GM08714 (cell line): ENCODE results near the gene C3orf33.

Experiments
- H3K4me3 ChIP-seq: fragments of 200-500 bp; sonication (Bioruptor generic); 2 replicates; pipeline ENCODE4 v1.5.1; 2014; ENCODE audit warnings: mild to moderate bottlenecking, low read length, inconsistent platforms
- ZNF274 ChIP-seq: IDR thresholded peaks from 2 replicates; pipeline ENCODE4 v1.6.1; 2012; ENCODE audit warnings: mild to moderate bottlenecking, low read depth, low read length

Gene C3orf33

DNA sequence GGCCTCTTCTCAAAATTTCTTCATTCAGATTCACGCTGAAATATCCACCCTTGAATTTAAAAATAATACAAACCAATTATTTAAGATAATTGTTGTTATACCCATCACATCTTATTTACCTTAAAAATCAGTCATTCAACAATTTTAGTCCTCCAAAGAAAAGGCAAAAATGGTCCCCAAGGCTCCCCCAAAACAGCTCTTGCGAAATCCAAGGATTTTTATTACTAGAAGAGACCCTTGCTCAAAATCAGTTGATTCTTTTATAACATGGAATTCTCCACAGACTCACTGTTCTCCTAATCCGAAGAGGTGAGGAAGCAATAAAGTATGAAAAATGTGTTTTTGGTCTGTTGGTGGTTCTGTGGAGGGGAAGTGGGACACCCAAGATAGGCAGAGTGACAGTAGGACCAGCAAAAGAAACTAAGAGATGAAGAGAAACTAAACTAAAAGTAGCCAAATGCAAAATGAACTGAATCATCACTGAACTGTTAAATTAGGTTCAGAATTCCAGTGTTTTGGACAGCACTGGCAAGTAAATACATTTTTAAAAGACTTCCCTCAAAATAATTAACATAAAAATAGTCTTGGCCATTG lies 42.1 kb downstream of the C3orf33 start:
- no peak for TF ChIP-seq ZNF274
- no peak overlapping the region for H3K4me3 ChIP-seq

DNA sequence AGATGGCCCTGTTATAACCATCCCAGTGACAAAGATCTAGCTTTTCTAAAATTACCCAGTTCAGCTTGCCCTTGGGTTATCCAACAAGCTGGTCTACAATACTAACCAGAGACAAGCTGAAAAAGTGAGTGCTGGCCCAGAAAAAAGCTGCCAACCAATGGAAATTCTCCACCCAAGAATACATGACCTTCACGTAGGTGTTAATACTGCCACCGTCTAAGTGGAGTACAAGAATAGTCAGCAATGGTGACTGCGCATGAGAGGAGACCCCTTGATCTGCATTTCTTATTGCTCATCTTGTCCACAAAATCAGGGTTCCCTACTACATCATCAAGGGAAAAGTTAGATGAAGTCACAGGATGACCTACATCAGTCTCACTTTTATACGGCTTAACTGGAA lies 45.4 kb downstream of the C3orf33 start:
- TF ChIP-seq ZNF274 = no peak
- H3K4me3 ChIP-seq = no peak overlapping the region

DNA sequence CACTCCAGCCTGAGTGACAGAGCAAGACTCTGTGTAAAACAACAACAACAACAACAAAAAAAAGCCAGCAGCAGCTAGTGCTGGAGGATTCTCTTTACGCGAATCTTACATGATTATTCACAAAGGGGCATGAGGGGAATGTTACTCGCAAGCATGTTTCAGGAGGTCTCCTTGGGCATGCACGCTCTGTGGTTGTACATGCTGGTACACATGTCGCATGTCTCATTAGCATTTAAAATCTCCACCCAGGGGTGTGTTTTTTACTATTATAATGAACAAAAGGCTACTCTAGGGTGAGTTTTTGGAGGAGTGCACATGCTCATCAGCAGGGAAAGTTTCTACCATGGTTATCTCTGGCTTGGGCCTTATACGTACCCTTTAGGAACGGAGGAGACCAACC lies 48.5 kb downstream of the C3orf33 start:
- no peak for TF ChIP-seq ZNF274
- no peak overlapping the region for H3K4me3 ChIP-seq

DNA sequence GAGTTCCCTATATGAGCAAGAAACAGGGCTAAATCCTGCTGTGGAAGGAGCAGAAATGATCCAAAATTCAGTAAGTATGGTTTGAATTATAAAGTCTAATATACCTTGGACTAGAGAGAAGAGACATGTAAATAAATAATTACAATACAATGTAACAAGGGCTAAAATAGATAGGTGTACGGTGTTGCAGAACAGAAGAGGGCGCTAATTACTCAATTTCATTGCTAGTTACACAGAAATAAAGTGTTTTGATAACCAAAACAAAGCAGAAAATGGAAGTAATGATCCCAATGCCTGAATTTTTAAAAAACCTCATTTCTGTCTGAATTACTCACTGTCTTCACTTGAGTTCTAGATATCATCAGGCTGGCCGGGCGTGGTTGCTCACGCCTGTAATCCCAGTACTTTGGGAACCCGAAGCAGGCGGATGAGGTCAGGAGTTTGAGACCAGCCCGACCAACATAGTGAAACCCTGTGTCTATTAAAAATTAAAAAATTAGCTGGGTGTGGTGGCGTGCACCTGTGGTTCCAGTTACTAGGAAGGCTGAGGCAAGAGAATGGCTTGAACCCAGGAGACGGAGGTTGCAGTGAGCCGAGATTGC lies 52.9 kb downstream of the C3orf33 start:
- no peak overlapping the region for H3K4me3 ChIP-seq
- TF ChIP-seq ZNF274 = no peak

- TF ChIP-seq ZNF274 = no peak
- H3K4me3 ChIP-seq = no peak overlapping the region
Measured at GRCh38 chr3:155748611-155749365, 57.3 kb downstream of the C3orf33 start.

GRCh38 chr3:155747946-155748290 lies 58.2 kb downstream of the C3orf33 start:
- no peak overlapping the region for H3K4me3 ChIP-seq
- no peak for TF ChIP-seq ZNF274

GRCh38 chr3:155747286-155747945 lies 58.7 kb downstream of the C3orf33 start:
- TF ChIP-seq ZNF274 = no peak
- H3K4me3 ChIP-seq = no peak overlapping the region

GRCh38 chr3:155746703-155747102 lies 59.4 kb downstream of the C3orf33 start:
- no peak overlapping the region for H3K4me3 ChIP-seq
- no peak for TF ChIP-seq ZNF274

DNA sequence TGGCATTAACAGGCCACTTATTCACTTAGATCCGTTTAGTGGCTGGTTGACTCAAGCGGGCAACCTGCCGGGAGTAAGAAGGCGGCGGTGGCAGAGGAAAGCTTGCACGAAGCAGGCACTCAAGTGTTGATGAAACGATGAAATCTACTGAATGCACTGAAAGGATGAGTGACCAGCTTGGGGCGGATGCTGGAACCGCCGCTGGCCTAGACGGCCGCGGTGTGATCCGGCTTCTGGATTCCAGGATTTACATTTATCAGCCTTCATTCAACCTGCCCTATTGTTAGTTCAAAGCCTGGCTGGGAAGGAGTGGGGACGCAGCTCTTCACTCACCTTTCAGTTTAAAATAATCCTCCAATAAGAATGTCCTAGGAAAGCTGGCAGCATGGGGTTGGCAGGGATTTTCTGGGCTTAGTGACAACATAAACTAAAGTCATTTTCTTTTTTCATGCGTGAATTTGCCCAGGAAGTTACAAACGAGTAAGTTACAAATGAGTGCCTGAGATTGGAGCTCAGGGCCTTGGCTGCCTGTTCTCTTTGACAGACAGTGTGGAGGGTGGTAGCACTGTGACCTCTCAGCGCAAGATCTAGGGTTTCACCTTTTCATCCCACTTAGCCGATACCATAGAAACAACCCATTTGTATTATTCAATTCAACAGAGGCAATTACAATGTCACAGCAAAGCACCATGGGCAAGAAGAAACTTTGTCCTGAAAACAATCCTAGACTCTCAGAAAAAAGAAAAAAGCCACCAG lies 60.1 kb downstream of the C3orf33 start:
- no peak overlapping the region for H3K4me3 ChIP-seq
- TF ChIP-seq ZNF274 = no peak

DNA sequence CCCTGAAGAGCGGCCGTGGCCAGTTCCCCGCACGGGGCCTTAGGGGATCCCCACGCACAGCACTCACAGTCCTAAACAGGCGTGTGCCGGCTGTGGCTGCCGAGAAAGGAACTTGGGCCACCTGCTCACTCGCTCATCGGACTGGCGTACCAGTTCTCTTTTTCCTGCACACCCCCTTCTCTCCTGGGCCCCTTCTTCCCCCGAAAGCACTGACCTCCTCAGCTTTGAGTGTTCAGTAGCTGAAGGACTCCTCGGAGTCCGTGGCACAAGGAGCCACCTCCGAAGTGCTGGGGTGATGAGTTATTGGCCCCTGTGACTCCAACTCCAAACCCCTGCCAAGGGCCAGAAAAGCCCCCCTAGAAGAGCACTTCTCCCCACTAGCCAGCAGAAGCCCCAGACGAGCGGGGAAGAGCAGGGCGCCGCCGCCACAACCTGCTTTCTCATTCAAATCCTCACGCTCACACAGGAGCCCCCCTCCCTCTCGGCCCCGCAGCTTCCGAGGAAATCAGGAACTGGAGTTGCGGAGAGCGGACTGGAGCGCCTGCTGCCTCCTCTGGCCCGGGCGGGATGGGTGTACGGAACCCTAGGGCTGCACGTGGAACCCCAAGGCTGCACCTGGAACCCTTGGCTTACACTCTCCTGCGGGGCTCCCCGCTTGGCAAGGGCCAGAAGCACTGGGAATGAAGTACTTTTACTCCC lies 61.3 kb downstream of the C3orf33 start, which contains the start of gene PLCH1:
TSS of gene PLCH1 (minus strand) at position 446 of the 699 bp plus-strand sequence. CDS start 40,847 bp downstream, outside the sequence.
- peak within 1 kb of the TSS; percentile 65 for H3K4me3 ChIP-seq
- TF ChIP-seq ZNF274 = no peak

- H3K4me3 ChIP-seq = peak overlapping the region; percentile 65
- TF ChIP-seq ZNF274 = no peak
Measured at GRCh38 chr3:155744010-155744625, 62.0 kb downstream of the C3orf33 start.

DNA sequence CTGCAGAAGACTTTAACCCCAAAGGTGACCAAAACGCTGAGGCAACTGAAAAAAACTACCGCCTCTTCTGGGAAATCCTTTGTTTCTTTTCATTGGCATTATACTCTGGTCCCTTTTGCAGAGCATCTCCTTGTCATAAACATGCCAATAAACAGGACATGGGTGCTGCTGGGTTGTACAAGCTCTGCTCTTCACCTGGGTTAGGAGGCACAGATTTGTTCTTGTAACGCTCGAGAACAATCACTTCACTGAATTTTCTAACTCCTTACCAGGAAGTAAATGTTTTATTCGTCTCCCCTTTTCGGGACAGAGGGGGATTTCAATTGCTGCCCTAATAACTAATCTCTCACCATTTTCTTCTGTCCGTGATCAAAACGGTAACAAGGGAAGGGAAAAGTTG lies 62.5 kb downstream of the C3orf33 start:
- no peak for TF ChIP-seq ZNF274

DNA sequence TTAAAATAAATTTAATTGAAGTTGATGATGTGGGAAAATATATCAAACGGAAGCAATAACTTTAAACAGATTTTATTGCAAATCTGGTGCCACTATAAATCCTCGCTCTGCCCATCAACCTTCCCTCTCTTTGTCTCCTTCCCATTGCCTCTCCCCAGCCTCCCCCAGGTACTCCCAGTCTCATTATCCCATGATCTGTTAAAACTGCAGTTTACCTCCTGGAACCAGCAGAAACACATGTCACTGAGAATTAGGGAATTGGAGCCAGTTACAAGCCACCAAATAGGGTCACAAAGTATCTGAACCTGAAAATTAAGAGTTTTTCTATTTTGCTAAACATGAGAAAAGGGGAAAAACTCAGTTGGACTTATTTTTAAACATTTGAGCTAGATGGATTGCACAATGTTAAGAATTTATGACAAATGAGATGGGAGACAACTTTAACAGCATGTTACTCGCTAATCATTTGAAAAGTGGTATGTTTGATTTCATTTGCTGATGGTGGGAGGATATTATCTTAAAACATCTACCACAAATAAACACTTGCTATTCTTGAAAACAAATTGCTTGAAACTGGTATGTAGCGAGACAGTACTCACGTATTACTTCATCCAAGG lies 63.6 kb downstream of the C3orf33 start:
- no peak overlapping the region for H3K4me3 ChIP-seq
- no peak for TF ChIP-seq ZNF274

More for the DNA sequence above, 62.5 kb downstream of the C3orf33 start:
- H3K4me3 ChIP-seq = peak overlapping the region; percentile 65
